Esophagus squamous epithelium (tissue), 4 donors: ENCODE data around the gene KCNH8.

Source experiments
- POLR2A ChIP-seq, 4 donors: fragments of 450-650 bp; IDR thresholded peaks; one replicate each; pipeline ENCODE4 v1.6.1; 2017; ENCODE audit warnings: antibody characterized with exemption in 4 of 4, mild to moderate bottlenecking in 4 of 4, moderate library complexity in 3 of 4
- TF ChIP-seq, protein P1 (sequence below), 6 experiments: fragments of 450-650 bp in 4 of 6; fragments of 200-600 bp in 2 of 6; sonication (generic) in 2 of 6; IDR thresholded peaks; one replicate each; pipeline ENCODE4 v1.5.1; 2016 to 2019; ENCODE audit warnings: antibody characterized with exemption in 6 of 6, mild to moderate bottlenecking in 4 of 6, moderate library complexity in 4 of 6

DNA sequence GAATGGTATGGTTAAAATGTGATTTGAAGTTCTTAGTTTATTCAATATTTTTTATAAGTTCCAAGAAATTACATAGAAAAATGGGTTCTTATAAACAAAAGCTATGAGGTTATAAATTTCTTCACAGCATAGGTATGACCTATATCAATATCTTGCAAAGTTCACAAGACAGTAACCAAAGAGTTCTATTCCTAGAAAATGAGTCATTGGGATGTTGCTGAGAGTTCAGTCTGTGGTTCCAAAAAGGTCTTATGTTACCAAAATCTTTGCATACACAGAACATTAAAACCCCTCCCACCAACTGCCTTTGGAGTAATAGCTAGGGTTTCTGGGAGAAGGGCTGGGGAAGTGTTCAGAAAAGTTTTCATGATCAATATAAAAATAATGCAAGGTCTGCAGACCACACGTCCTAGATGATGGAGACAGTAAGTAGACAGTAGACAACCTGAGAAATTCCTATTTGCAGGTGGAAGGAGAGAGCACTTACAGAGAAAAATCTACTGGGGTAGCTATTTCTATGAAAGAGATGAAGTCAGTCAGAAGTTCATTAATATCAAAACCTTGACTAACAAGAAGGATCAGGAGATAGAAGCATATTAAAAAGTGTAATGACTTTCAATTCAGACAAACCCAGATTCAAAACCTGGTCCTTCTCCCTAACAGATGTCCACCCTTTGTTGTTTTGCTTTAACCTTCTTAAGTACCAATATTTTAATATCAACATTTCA is 279.3 kb downstream of the KCNH8 start:
- TF ChIP-seq, protein P1, sequence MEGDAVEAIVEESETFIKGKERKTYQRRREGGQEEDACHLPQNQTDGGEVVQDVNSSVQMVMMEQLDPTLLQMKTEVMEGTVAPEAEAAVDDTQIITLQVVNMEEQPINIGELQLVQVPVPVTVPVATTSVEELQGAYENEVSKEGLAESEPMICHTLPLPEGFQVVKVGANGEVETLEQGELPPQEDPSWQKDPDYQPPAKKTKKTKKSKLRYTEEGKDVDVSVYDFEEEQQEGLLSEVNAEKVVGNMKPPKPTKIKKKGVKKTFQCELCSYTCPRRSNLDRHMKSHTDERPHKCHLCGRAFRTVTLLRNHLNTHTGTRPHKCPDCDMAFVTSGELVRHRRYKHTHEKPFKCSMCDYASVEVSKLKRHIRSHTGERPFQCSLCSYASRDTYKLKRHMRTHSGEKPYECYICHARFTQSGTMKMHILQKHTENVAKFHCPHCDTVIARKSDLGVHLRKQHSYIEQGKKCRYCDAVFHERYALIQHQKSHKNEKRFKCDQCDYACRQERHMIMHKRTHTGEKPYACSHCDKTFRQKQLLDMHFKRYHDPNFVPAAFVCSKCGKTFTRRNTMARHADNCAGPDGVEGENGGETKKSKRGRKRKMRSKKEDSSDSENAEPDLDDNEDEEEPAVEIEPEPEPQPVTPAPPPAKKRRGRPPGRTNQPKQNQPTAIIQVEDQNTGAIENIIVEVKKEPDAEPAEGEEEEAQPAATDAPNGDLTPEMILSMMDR (IDR thresholded peaks at IDR 0.05) = no peak
- TF ChIP-seq POLR2A (IDR thresholded peaks at IDR 0.05) = no peak
